GM12864 (cell line): Measurements from ENCODE around the gene EGLN2.
"Not testable (repeated sequence)": the region's sequence is repeated elsewhere in the genome, so short reads cannot be mapped to it uniquely, and the experiment has no call there.

Experiments
- DNase-seq: peaks from one replicate; pipeline ENCODE4 v3.0.0-alpha.2; 2011; ENCODE audit warnings: low read depth
- H3K4me3 ChIP-seq: 2 replicates; pipeline ENCODE4 v1.5.1; 2011; ENCODE audit warnings: mild to moderate bottlenecking, low read depth, low read length, control low read depth
- TF ChIP-seq, protein P1 (sequence below): IDR thresholded peaks from 2 replicates; pipeline ENCODE4 v1.5.1; 2011; ENCODE audit warnings: low read depth, mild to moderate bottlenecking, moderate library complexity, low read length, control low read depth, inconsistent platforms; ENCODE audit errors: missing control alignments

EGLN2 gene

DNA sequence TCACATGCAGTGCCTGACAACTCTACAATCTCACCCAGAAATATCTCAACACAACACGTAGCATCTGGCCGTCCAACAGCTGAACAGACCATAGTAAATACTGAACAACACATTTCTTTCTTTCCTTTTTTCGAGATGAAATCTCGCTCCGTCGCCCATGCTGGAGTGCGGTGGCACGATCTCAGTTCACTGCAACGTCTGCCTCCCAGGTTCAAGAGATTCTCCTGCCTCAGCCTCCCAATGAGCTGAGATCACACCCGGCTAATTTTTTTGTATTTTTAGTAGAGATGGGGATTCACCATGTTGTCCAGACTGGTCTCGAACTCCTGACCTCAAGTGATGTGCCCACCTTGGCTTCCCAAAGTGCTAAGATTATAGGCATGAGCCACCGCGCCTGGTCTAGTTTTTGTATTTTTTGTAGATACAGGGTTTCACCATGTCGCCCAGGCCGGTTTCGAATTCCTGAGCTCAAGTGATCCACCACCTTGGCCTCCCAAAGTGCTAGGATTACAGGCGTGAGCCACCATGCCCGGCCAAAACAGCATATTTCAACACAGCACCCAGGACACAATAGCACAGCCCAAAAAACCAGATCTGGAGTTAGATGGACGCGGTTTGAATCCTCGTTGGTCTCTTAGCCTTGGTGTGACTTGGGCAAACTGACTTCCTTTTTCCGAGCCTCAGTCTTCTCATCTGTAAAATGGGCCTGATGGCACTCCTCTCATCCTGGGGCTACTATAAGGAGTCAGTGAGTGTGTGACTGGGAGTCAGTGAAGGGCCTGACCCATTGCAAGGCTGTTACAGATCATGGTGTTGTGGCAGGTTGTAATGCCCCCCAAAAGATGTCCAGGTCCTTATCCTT lies 28.6 kb downstream of the EGLN2 start:
- TF ChIP-seq, protein P1, sequence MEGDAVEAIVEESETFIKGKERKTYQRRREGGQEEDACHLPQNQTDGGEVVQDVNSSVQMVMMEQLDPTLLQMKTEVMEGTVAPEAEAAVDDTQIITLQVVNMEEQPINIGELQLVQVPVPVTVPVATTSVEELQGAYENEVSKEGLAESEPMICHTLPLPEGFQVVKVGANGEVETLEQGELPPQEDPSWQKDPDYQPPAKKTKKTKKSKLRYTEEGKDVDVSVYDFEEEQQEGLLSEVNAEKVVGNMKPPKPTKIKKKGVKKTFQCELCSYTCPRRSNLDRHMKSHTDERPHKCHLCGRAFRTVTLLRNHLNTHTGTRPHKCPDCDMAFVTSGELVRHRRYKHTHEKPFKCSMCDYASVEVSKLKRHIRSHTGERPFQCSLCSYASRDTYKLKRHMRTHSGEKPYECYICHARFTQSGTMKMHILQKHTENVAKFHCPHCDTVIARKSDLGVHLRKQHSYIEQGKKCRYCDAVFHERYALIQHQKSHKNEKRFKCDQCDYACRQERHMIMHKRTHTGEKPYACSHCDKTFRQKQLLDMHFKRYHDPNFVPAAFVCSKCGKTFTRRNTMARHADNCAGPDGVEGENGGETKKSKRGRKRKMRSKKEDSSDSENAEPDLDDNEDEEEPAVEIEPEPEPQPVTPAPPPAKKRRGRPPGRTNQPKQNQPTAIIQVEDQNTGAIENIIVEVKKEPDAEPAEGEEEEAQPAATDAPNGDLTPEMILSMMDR: no peak
- no peak overlapping the region for H3K4me3 ChIP-seq
- no peak for DNase-seq

DNA sequence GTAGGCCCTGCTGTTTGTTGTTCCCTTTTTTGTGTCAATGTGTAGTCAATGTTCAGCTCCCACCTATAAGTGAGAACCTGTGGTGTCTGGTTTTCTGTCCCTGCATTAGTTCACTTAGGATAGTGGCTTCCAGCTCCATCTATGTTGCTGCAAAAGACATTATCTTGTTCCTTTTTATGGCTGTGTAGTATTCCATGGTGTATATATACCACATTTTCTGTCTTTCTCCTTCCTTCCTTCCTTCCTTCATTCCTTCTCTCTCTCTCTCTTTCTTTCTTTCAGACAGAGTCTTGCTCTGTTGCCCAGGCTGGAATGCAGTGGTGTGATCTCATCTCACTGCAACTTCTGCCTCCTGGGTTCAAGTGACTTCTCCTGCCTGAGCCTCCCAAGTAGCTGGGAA lies 30.2 kb downstream of the EGLN2 start:
- no peak for DNase-seq
- TF ChIP-seq, protein P1: no peak
- no peak overlapping the region for H3K4me3 ChIP-seq

DNA sequence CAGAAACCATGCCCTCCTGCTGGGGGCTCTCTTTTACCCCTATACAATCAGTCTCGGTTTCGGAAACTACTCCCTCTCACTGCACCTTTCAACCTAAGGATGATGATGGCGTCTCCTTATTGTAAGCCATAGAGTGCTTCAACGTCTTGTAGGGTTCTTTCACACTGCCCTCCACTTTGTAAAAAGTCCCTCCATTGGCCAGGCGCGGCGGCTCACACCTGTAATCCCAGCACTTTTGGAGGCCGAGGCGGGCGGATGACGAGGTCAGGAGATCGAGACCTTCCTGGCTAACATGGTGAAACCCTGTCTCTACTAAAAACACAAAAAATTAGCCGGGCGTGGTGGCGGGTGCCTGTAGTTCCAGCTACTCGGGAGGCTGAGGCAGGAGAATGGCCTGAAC lies 31.8 kb downstream of the EGLN2 start:
- not testable (repeated sequence) for DNase-seq, H3K4me3 ChIP-seq

DNA sequence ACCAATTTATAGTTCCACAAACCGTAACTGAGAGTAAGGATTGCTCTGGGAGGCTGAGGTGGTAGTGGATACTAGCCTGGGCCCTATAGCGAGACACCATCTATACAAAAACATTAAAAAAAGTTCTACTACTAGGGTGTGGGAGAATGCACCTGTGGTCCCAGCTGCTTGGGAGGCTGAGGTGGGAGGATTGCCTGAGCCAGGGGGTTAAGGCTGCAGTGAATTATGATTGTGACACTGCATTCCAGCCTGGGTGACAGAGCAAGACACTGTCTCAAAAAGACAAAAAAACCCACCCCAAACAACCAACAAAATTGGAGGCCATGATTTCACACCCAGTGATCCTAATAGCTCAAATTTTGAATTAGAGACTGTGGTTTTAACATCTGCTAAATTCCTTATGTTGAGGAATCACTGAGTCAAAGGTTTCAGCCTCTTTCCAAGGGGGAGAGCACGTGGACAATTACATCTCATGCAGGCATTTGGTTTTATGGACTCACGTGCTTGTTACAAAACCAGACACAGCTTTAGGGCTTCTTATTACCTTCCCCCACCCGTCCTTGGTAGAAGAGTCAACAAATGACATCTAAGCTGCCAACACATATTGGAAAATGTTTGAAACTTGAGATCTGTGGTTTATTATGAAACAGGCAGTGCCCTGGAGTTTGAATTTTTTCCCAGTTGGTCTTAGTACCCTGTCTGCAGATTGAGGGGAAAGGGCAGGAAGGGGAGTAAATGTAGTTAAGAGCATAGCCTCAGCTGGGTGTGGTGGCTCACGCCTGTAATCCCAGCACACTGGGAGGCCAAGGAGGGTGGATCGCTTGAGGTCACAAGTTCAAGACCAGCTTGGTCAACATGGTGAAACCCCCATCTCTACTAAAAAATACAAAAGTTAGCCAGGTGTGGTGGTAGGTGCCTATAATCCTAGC lies 32.8 kb downstream of the EGLN2 start:
- TF ChIP-seq, protein P1: no peak
- no peak for DNase-seq
- no peak overlapping the region for H3K4me3 ChIP-seq

DNA sequence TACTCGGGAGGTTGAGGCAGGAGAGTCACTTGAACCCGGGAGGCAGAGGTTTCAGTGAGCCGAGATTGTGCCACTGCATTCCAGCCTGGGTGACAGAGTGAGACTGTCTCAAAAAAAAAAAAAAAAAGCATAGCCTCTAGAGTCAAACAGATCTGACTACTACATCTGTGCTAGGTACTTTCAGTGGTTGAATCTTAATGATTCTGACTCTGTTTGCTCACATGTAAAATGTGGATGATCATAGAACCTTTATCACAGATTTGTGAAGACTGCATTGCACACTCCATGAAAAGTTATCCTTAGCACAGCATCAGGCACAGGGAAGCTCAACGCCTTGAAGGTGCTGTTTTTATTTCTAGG lies 33.4 kb downstream of the EGLN2 start:
- not testable (repeated sequence) for DNase-seq, H3K4me3 ChIP-seq

DNA sequence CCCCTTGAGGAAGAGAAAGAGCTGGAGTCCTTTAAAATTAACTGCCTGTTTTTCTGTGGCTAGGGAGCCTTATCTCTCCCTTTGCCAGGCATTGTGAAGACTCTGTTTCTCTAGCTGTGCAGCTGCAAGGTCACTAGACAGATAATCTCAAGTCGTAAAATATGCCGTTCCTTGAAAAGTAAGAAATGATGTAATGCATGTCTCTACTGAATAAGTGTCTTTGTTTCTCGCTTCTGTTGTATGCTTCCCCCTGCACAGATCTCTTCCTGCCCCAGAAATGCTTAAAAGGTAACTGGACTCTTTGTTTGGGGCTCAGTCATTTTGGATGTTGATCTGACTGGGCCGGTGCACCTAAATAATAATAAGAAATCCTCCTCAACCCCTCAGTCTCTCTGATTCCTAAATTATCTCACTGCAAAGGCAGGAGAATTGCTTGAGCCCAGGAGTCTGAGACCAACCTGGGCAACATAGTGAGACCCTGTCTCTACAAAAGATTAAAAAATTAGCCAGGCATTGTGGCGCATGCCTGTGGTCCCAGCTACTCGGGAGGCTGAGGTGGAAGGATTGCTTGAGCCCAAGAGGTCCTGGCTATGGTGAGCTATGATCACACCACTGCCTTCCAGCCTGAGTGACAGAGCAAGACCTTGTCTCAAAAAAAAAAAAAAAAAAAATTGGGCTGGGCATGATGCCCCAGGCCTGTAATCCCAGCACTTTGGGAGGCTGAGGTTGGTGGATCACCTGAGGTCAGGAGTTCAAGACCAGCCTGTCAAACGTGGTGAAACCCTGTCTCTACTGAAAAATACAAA lies 34.9 kb downstream of the EGLN2 start:
- H3K4me3 ChIP-seq, DNase-seq: not testable (repeated sequence)

DNA sequence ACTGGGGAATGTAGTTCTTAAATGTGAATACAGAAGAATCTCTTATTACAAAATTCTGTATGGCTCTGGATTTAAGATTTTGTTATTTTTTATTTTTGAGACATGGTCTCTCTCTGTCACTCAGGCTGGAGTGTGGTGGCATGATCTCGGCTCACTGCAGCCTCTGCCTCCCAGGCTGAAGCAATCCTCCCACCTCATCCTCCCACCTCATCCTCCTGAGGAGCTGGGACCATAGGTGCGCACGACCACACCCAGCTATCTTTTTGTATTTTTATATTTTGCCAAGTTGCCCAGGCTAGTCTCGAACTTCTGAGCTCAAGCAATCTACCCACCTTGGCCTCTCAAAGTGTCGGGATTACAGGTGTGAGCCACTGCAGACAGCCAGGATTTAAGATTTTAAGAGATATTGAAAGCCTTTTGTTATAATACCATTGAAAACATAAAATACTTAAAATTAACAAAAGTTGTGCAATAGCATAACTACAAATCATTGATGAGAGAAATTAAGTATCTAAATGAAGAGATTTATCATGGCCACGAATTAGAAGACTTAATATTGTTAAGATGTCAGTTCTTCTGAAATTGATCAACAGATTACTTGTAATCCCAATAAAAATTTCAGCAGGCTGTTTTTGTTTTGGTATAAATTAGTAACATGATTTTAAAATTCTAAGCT lies 37.9 kb downstream of the EGLN2 start:
- no peak for DNase-seq

DNA sequence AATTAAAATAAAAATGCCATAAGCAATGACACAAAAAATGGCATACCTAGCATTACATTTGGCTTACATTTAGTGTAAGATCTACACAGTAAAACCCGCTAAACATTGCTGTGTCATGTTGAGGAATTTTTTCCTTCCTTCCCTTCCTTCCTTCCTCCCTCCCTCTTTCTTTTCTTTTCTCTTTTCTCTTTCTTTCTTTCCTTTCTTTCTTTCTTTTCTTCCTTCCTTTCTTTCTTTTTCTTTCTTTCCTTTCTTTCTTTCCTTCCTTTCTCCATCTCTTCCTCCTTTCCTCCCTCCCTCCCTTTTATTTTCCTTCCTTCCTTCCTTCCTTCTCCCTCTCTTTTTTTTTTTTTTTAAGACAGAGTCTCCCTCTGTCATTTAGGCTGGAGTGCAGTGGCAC lies 39.5 kb downstream of the EGLN2 start:
- not testable (repeated sequence) for DNase-seq, H3K4me3 ChIP-seq

More for the DNA sequence above, 37.9 kb downstream of the EGLN2 start:
- TF ChIP-seq, protein P1: no peak
- no peak overlapping the region for H3K4me3 ChIP-seq

DNA sequence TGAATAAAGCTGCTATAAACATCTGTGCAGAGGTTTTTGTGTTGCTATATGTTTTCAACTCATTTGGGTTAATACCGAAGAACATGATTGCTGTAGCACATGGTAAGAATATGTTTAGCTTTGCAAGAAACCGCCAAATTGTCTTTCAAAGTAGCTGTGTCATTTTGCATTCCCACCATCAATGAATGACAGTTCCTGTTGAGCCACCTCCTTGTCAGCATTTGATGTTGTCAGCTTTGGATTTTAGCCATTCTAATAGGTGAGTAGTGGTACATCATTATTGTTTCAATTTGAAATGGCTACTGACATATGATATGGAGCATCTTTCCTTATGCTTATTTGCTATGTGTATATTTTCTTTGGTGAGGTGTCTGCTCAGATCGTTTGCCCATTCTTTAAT lies 43.0 kb downstream of the EGLN2 start:
- H3K4me3 ChIP-seq, DNase-seq: not testable (repeated sequence)

DNA sequence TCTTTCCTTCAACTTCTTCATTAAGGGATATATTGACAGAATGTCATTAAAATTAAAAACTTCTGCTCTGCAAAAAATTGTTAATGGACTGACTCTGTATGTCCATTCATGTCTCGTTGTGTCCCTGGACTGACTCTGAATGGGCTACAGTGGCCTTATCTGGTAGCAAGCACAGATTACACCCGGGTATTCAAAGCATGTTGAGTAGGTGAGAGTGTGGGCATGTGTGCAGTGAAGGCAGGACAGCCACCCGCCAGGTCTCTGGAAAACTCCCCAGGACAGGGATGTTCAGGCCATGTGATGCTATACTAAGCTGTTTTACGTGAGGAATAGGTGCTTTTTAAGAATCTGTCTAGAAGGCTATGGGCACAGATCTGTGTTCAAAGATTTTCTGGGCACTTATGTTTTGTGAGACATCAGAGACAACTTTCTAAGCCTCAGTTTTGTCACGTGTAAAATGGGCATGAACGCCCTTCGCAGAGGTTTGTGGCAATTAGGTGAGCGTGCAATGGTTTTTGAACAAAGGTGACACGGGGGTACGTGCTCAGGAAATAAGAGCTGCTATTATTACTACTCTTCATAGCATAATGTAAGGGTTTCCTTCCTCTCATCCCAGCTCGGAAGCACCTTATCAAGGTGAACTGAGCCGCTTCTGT lies 44.1 kb downstream of the EGLN2 start:
- not testable (repeated sequence) for DNase-seq, H3K4me3 ChIP-seq

DNA sequence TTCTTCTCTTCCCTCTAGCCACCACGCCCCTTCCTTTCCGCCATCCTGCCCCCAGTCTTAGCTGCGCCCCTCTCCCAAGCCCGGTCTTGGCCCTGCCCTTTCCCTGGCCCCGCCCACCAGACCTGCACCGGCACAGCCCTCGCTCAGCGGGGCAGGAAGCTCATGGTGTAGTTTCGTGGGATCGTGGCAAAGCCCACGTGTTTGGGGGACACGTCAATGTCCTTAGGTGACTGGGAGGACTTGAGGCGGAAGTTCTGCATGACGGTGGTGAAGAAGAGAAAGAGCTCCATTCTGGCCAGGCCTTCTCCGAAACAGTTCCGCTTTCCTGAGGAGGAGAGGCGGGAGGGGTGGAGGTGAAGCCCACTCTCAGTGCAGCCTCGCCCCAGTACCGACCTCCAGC lies 44.7 kb downstream of the EGLN2 start:
- not testable (repeated sequence) for DNase-seq

DNA sequence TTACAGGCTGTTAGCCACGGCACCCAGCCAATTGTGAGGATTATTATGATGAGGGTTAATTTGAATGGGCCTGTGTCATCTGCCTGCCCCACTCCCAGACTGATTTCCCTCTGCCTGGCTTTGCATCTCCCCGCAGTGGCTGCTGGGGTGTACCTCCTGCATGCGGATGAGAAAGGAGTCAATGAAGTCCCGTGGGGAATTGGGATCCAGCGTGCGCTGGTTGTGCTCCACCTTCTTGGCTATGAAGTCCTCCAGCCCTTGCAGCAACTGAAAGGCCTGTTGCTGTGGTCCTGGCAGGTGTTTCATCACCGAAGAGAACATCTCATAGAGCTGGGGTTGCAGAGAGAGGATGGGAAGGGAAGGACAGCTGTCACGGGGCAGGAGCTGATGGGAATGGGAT lies 47.7 kb downstream of the EGLN2 start:
- DNase-seq, H3K4me3 ChIP-seq: not testable (repeated sequence)

More for the DNA sequence above, 44.7 kb downstream of the EGLN2 start:
- H3K4me3 ChIP-seq: peak overlapping the region; percentile 19; the same call in 1 of the 2 replicates
